ENCODE measurements around the gene KLHL3.

DNA sequence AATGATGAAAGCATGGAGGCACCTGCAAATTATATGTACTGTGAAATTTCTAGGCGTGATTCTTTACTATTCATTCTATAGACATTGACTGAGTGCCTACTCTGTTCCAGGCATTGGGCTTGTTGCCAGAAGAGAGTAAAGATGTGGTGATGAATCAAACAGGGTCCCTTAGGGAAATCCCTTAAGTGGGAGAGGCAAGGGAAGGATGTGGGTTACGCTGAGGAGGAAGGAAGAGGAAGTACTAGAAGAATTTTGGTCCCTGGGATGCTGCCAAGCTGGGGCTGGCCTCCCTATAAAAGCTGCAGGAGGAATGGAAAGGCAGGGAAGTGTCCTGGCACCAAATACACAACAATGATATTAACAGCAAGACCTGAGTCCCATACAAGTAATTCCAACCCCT, 160.0 kb downstream of the KLHL3 start:
- TF ChIP-seq POLR2AphosphoS5 (IDR thresholded peaks at IDR 0.05; ENCODE audit: borderline replicate concordance, low read depth, low read length) (peak; percentile 46; the same call in 1 of the 2 replicates), EZH2 (IDR thresholded peaks at IDR 0.05) (no peak), FOXP2 (optimal IDR thresholded peaks at IDR 0.05; ENCODE audit: control extremely low read depth, extremely low read length, insufficient read depth) (no peak)
